Sigmoid colon (tissue), 4 donors: Measurements from ENCODE around the gene SCRN1.

Experiments
- CTCF ChIP-seq, 4 experiments: fragments of 450-650 bp in 3 of 4; fragments of 200-600 bp in 1 of 4; IDR thresholded peaks; one replicate each; pipeline ENCODE4 v1.5.1; 2016 to 2019; ENCODE audit warnings: antibody characterized with exemption in 4 of 4, mild to moderate bottlenecking in 3 of 4, moderate library complexity in 2 of 4
- POLR2AphosphoS5 ChIP-seq, 4 donors: sonication (generic); formaldehyde crosslinking; IDR thresholded peaks; one replicate each; pipeline ENCODE4 v1.6.1; 2017; ENCODE audit warnings: antibody characterized with exemption in 4 of 4

- TF ChIP-seq CTCF (IDR thresholded peaks at IDR 0.05) (no peak), POLR2AphosphoS5 (IDR thresholded peaks at IDR 0.05) (no peak)
Observed at GRCh38 chr7:30028749-30029635, 39.4 kb upstream of the SCRN1 start.
